Parathyroid adenoma (tissue), 2 donors: ENCODE data around the gene RHEBL1.

Experiments used
- H2AFZ ChIP-seq: fragments of 300-600 bp; sonication (generic); one replicate; pipeline ENCODE4 v1.7.0; 2017; ENCODE audit warnings: antibody characterized with exemption, mild to moderate bottlenecking
- H3K27ac ChIP-seq: fragments of 300-600 bp; sonication (generic); one replicate; pipeline ENCODE4 v1.7.0; 2017
- H3K27me3 ChIP-seq: fragments of 300-600 bp; sonication (generic); one replicate; pipeline ENCODE4 v1.7.0; 2017; ENCODE audit warnings: low read length; ENCODE audit not compliant: control insufficient read depth, insufficient read depth
- H3K36me3 ChIP-seq: fragments of 300-600 bp; sonication (generic); one replicate; pipeline ENCODE4 v1.7.0; 2017; ENCODE audit warnings: low read length; ENCODE audit not compliant: control insufficient read depth, insufficient read depth
- H3K4me1 ChIP-seq: fragments of 300-600 bp; sonication (generic); one replicate; pipeline ENCODE4 v1.7.0; 2017; ENCODE audit warnings: control low read depth
- H3K4me2 ChIP-seq: fragments of 300-600 bp; sonication (generic); one replicate; pipeline ENCODE4 v1.7.0; 2017; ENCODE audit warnings: low read length
- H3K4me3 ChIP-seq: fragments of 300-600 bp; sonication (generic); one replicate; pipeline ENCODE4 v1.7.0; 2017; ENCODE audit warnings: low read depth, low read length
- H3K79me2 ChIP-seq: fragments of 300-600 bp; sonication (generic); one replicate; pipeline ENCODE4 v1.7.0; 2017; ENCODE audit warnings: control low read depth
- H3K9ac ChIP-seq: fragments of 300-600 bp; sonication (generic); one replicate; pipeline ENCODE4 v1.7.0; 2017; ENCODE audit warnings: mild to moderate bottlenecking
- H3K9me3 ChIP-seq: fragments of 300-600 bp; sonication (generic); one replicate; pipeline ENCODE4 v1.7.0; 2017; ENCODE audit warnings: low read length; ENCODE audit not compliant: control insufficient read depth
- CTCF ChIP-seq: fragments of 300-600 bp; sonication (generic); IDR thresholded peaks from one replicate; pipeline ENCODE4 v1.7.0; 2017; ENCODE audit warnings: antibody characterized with exemption, mild to moderate bottlenecking
- donor health status: primary hyperparathyroidism.

The RHEBL1 gene

DNA sequence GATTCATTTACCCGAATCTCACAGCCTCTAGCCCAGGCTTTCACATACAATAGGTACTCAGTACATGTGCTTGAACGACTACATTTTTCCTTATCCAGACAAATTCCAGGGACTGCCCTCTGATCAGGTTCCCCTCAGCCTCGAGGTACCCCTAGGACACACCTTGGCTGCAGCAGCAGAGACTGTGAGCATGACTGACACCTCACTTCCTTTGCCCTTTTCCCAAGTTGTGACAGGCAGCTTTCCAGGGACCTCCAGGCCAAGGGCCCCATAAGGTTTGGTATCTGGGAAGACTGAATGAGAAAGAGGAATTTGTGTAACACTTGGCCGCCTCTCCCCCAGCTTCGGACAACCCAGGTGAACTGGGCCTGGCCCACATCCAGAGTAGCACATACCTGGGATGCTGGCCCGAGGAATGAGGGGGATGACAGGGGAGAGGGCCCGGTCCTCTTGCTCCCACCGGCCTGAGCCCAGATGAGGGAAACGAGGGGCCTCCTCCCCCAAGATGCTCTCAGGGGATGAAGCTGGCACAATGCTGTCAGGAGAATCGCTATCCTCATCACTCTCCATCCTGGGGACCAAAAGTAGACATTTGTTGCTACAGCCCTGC lies 41.0 kb downstream of the RHEBL1 start:
- no peak overlapping the region for H3K27ac ChIP-seq
- no peaks in the 10 kb centered on the region for H3K4me1 ChIP-seq
- no peak for TF ChIP-seq CTCF
- no peak overlapping the region for H2AFZ ChIP-seq
- H3K9ac ChIP-seq = no peak overlapping the region
- H3K9me3 ChIP-seq = no peaks in the 10 kb centered on the region
- H3K4me2 ChIP-seq = no peak overlapping the region
- H3K4me3 ChIP-seq = no peak overlapping the region
- no peaks in the 10 kb centered on the region for H3K27me3 ChIP-seq
- peaks cover 17% of the 10 kb centered on the region for H3K79me2 ChIP-seq
- no peaks in the 10 kb centered on the region for H3K36me3 ChIP-seq

GRCh38 chr12:49027846-49028555 lies 41.8 kb downstream of the RHEBL1 start:
- H3K4me3 ChIP-seq = no peak overlapping the region
- no peaks in the 10 kb centered on the region for H3K36me3 ChIP-seq
- no peak overlapping the region for H3K4me2 ChIP-seq
- H3K9ac ChIP-seq = no peak overlapping the region
- no peaks in the 10 kb centered on the region for H3K27me3 ChIP-seq
- no peak for TF ChIP-seq CTCF
- H3K9me3 ChIP-seq = no peaks in the 10 kb centered on the region
- no peaks in the 10 kb centered on the region for H3K4me1 ChIP-seq
- H3K27ac ChIP-seq = no peak overlapping the region
- H2AFZ ChIP-seq = no peak overlapping the region
- peaks cover 17% of the 10 kb centered on the region for H3K79me2 ChIP-seq

GRCh38 chr12:49026678-49027480 lies 42.9 kb downstream of the RHEBL1 start:
- H3K27me3 ChIP-seq = no peaks in the 10 kb centered on the region
- H2AFZ ChIP-seq = no peak overlapping the region
- no peak overlapping the region for H3K4me3 ChIP-seq
- H3K4me1 ChIP-seq = no peaks in the 10 kb centered on the region
- no peak overlapping the region for H3K4me2 ChIP-seq
- no peak overlapping the region for H3K27ac ChIP-seq
- peaks cover 17% of the 10 kb centered on the region for H3K79me2 ChIP-seq
- no peaks in the 10 kb centered on the region for H3K36me3 ChIP-seq
- TF ChIP-seq CTCF = no peak
- H3K9ac ChIP-seq = no peak overlapping the region
- no peaks in the 10 kb centered on the region for H3K9me3 ChIP-seq

DNA sequence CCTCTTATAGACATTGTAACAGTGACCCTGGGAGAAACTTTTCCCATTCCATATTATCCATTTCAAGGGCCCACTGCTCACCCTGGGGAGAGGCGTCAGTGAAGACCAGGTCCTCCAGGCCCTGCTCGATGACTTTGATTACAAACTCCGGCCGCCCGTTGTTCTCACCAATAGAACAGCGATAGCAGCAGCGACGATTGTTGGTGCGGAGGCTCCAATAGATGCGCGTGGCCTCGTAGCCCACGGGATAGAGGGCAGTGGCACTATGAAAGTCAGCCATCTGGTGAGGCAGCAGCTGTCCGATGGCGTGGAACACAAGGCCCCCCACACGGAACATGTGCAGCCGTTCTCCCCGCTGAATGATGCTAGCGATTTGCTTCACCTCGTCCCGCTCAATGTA lies 43.7 kb downstream of the RHEBL1 start:
- Histone ChIP-seq H3K27me3 (no peaks in the 10 kb centered on the region), H3K9ac (no peak overlapping the region), H3K4me1 (no peaks in the 10 kb centered on the region), H3K79me2 (peaks cover 17% of the 10 kb centered on the region), H2AFZ (no peak overlapping the region), H3K36me3 (no peaks in the 10 kb centered on the region), H3K9me3 (no peaks in the 10 kb centered on the region), H3K27ac (no peak overlapping the region), H3K4me3 (no peak overlapping the region), H3K4me2 (no peak overlapping the region)
- no peak for TF ChIP-seq CTCF
